COLO668 (cell line): ENCODE data around the gene SLC2A11.
"Not testable (repeated sequence)": the region's sequence is repeated elsewhere in the genome, so short reads cannot be mapped to it uniquely, and the experiment has no call there.

Experiments
- DNase-seq: peaks from one replicate; lab custom pipeline; 2025; ENCODE audit not compliant: unreplicated experiment; lab: John Stamatoyannopoulos, UW

SLC2A11 gene

DNA sequence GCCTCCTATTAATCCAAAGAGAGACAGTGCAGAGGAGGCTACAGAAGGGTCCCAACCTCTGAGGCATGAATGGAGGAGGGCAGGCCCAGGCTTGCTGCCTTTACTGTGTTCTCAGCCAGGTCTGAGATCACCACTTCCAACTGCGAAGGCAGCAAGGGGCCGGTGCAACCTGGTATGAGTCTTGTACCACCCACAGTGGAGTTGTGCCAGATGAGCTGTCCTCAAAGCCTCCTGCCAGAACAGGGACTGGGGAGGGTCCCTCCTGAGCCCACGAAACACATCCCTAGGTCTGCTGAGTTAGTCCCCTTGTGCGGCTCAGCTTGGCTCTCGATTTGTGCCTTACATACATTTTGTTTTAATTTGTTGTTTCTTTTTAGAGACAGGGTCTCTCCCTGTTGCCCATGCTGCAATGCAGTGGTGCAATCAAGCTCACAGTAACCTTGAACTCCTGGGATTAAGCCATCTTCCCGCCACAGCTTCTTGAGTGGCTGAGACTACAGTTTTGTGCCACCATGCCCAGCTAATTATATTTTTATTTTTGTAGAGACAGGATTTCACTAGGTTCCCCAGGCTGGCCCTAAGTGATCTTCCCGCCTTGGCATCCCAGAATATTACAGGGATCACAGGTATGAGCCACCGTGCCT, 45.8 kb downstream of the SLC2A11 start:
- no peak for DNase-seq

- no peak for DNase-seq
Observed at GRCh38 chr22:23904573-23905254, 47.0 kb downstream of the SLC2A11 start.

GRCh38 chr22:23906641-23907040, 49.0 kb downstream of the SLC2A11 start:
- no peak for DNase-seq

- DNase-seq: not testable (repeated sequence)
Observed at GRCh38 chr22:23907423-23907822, 49.7 kb downstream of the SLC2A11 start.

DNA sequence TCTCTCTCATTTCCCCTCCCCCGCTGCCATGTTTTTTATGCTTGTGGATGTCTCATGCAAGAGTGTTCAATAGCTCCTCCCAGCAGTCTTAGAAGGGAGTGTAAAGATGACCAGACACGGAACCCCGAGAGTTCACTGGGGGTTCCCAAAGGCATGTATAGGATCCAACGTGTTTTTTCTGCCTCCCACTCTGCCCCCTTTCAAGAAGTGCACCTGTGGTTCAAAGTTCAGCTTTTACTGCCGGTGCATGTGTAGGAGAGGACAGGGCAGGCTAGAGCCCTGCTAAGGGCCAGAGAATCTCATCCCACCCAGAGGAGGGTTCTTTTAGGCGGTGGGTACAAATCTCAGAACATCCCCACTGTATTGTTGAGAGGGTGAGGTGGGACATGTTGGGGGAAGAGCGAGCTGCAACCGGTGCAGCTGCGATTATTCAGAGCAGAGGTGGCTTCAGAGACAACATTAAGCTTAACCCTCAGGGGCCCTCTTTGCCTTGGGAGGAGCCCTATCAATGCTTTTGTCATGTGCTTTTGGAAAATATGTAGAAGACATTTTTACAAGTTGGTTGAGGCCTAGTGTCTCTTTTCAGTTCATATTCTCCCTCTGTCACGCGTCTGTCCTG, 51.0 kb downstream of the SLC2A11 start:
- no peak for DNase-seq

GRCh38 chr22:23909296-23909898, 51.7 kb downstream of the SLC2A11 start:
- DNase-seq: no peak

DNA sequence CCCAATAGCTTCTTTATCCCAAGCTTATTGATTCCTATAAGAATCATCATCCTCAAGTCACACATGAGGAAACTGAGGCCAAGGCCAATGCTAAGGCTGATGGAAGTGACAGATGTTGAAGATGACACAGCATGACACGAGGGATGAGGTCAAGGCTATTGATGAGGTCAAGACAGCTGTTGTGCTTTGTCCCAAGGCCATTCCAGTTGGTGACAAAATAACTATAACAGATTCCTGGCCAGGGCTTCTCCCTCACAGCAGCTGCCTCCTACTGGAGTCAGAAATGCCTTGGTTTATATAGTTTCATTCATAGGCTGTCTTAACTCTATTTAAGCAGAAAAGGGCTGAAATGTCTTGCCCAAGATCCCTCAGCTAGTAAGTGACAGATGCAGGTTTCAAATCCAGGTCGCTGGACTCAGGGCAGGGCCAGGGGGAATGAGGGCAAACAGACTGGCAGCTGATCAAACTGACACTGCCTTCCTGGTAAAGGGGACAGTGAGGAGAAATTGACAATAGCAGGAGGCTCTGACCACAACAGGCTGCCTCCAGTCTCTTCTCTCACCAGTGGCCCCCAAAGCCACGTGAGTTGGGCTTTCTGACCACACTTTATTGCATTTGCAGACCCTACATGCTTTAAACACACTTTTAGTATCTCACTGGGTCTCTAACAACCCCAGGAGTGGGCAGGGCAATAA, 53.0 kb downstream of the SLC2A11 start:
- DNase-seq: peak; percentile 62

DNA sequence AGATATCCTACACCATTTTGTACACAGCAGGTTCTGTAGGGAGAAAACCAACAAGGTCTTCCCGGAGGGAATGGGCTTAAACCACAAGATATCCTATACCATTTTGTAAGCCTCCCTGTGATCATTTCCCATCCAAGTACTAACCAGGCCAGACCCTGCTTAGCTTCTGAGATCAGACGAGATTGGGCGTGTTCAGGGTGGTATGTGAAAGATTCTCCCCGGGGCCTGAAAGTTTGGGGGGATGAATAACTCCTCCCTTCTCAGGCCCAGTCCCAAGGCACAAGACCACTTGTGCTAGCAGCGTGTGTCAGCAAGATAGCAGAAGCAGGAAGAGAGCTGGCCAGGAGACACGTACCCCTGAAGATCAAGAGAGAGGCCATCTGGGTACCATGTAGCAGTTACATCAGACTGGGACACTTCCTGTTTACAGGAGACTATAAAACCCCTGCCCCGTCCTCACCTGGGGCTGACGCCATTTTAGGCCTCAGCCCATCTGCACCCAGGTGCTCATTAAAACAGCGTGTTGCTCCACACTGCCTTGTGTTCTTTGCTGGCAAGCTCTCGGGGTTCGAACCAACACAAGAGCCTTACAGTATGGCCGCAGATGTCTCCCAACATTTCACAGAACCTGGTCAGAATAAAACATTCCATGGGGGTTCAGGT, 53.8 kb downstream of the SLC2A11 start:
- no peak for DNase-seq

- DNase-seq: no peak
Observed at GRCh38 chr22:23912293-23912903, 54.7 kb downstream of the SLC2A11 start.

DNA sequence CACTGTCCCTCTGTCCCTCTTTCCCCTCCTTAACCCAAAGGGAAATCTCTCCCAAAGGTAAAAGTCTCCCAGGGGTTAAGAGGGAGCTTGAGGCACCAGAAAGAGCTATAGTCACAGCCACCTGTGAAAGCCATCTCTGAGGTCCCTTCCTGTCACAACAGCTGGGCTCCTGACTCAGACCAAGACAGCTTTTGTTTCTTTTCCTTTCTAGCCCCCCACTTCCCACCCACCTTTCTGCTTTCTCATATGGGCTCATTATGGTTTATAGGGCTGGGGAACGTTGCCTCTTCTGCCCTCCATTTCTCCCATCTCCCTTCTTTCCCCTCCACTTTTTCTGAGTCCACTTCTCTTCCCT, 55.6 kb downstream of the SLC2A11 start:
- DNase-seq: no peak

- DNase-seq: peak; percentile 100
Observed at GRCh38 chr22:23913661-23914353, 56.1 kb downstream of the SLC2A11 start.

DNA sequence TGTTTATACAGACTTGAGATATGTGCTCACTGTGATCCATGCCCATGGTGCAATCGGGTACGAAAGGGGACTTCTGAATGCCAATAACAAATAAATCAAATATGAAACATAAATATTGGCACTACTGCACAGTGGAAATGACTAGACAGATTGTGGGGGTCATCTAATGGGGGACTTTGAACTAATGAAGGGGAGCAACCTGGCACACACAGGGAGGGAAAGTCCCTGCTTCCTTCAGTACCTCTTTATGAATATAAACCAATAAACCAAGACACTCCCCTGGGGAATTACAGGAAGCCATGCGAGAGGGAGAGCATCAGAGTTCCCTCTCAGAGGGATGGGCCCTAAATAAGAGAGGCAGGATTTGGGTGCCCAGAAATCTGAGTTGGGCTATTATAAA, 57.6 kb downstream of the SLC2A11 start:
- DNase-seq: no peak

GRCh38 chr22:23920267-23920611, 62.6 kb downstream of the SLC2A11 start:
- DNase-seq: not testable (repeated sequence)

GRCh38 chr22:23921586-23922201, 64.0 kb downstream of the SLC2A11 start:
- DNase-seq: not testable (repeated sequence)

GRCh38 chr22:23922921-23923320, 65.2 kb downstream of the SLC2A11 start:
- no peak for DNase-seq

DNA sequence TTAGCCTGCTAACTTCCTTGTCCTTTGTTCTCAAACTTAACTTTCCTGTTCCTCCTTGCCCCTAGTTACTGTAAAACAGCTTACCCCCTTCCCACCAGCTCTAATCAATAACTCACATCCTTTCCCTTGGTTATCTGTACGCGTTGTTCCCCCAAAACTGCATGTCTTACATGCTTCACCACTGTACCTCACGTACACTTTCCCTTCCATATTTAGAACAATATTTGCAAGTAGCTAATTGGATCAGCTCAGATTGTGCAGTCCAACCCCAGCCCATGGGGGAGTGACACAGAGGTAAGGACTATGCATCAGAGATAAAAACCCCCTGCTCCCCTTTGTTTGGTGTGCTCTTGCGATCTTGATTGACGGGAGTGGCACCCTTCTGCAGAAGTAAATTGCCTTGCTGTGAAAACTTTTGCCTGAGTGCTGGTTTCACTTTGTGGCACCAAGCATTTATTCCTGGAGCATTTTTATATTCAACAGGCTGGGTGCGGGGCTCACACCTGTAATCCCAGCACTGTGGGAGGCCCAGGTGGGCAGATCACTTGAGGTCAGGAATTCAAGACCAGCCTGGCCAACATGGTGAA, 67.4 kb downstream of the SLC2A11 start:
- DNase-seq: no peak

DNA sequence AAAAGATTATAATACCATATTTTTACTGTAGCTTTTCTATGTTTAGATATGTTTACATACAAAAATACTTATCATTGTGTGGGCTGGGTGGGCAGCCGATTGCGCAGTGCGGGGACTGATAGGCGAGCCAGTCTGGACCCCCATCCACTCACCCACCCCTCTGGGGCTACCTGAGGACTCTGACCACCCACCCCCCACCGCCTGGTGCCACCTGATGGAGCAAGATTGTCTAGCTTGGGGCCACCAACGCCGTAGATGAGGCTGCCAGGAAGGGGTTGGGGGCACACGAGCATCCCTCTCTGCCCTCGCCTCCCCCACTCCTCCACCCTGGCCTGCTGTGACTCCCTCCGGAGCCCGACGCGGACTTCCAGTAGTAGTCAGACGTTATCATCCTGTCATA, 68.9 kb downstream of the SLC2A11 start:
- DNase-seq: no peak
